GM21717 (cell line): ENCODE measurements around the gene CA10.
A peak's percentile ranks its signal among the peaks of the same experiment; 100 is the strongest.

Experiments used
- ATAC-seq: cut with Tn5 transposase; IDR thresholded peaks from one replicate; pipeline ENCODE4 v1.9.1; 2021; ENCODE audit warnings: mild to moderate bottlenecking, moderate library complexity; ENCODE audit not compliant: unreplicated experiment

CA10 gene

DNA sequence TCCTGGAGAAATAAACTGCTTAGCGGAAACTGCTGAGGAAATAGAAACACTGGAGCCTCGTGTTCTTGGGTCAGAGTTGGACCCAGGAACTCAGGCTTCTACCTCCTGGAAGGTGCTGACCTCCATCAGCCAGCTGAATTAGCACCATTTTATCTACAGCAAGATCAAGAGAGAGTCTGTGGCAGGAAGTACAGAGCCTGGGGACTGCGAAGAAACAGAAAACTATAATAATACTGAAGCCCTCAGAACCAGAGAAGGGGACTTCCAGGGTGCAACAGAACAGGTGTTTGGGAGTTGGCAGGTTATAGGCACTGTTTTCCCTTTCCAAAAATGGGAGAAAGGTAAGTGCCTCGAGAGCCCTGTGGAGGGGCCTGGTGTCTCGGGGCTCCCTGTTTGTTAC, 379.7 kb downstream of the CA10 start:
- ATAC-seq: no peak

DNA sequence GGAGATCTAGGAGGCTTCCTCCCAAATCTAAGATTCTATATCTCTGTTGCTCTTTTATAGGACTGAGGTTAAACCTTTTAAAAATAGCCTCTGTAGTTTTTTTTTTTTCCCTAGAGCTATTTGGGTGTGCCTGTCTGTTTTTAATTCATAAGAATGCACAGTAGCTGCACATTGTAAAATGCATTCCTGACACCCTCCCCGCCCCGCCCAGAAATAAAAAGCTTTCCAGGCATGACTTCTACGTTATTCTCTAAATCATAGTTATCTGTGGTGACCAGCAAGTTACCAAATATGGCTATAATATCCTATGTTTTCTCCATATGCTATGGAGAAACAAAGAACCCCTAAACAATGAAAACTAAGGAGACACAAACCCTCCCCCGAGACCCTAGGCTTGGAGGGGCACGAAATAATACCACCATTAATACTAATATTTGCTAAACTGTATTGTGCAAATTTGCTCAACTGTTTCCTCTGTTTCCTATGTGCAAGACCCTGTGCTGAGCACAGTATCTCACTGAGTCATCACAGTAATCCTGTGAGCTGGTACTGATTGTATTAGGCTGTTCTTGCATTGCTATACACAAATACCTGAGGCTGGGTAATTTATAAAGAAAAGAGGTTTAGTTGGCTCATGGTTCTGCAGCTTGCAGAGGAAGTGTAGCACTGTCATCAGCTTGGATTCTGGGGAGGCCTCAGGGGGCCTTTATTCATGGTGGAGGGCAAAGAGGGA, 388.3 kb downstream of the CA10 start:
- no peak for ATAC-seq

- ATAC-seq: no peak
Observed at GRCh38 chr17:51769231-51769630, 389.3 kb downstream of the CA10 start.

GRCh38 chr17:51768706-51769105, 389.8 kb downstream of the CA10 start:
- no peak for ATAC-seq

DNA sequence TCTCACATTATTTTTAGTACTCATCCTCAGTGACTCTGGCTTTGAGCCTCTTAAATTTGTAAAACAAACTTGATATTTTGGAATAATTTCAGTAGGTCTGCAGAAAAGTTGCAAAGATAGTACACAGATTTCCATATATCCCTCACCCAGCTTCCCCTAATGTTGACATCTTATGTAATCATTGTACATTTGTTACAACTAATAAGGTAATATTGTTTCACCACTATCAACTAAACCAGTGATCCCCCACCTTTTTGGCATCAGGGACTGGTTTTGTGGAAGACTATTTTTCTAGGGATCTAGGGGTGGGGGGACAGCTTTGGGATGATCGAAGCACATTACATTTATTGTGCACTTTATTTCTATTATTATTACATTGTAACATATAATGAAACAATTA, 391.2 kb downstream of the CA10 start:
- no peak for ATAC-seq

DNA sequence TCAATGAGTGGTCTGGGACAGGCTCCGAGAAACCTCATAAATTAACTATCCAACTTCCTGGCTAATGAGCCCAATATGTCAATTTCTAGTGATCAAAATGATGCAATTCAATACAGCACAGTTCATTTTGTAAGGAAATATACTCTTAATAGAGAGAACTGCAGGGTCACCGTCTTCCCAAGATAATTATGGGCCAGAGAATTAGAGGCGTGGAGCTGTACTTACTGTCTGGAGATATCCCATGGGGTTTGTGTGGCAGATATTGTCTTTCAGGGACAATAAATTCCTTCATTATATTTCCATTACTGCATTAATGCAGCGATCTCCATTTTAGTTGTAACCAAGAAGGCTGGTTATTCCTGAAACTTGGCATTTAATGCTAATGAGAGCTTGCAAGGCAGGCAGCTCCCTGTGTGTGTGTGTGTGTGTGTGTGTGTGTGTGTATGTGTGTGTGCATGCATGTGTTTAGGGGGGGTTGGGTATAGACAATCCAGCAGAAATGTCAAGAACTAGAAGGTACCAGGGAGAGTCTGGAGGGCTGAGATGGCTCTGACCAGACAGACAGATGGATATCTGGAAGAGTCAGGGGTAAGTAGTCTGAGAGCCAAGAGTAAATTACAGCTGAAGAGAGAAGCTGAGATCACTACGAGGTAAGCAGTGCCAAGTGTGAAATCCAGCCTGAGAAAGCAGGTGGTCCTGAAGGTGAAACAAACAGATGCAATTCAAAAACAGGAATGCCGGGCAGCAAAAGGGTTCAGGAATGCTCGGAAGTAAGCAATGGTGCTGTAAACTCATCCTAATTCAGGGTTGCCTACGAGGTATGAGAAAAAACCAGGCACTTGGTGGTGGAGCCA, 393.0 kb downstream of the CA10 start:
- ATAC-seq: no peak

- ATAC-seq: peak; percentile 98
Observed at GRCh38 chr17:51764387-51764971, 394.0 kb downstream of the CA10 start.

DNA sequence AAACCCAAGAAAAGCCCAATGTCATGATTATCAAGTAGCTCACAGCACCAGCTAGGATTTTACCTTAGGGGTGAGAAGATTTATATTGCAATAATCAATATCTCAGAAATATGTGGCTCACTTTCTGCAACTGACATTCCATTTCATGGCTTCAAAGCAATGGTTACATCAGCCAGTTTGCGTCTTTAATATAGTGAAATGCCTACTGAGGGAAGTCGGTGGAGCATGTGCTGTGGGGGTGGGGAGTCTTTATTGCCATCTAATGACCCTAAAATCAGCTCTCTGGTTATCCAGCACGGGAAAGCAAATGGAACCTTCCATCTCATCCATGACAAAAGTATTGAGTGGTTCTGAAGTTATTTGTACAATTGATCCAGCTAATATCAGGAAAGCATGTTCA, 395.5 kb downstream of the CA10 start:
- no peak for ATAC-seq

DNA sequence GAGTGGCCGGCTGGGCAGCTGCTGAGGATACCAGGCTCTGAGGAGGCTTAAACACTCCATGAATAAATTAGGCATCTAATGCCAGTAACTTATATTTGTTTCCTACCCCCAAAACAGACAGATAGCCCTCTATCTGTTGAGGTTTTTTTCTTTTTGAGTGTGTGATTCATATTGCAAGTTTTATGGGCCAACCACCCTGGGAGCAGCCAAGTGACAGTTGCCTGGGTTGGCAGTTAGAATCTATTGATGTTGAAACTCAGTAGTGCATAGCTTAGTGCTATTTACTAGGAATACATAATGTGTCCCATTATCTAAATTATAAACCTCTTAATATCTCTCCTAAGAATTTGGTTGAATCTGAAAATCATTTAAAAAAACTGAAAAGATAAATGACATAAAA, 397.4 kb downstream of the CA10 start:
- ATAC-seq: no peak

GRCh38 chr17:51759260-51759659, 399.3 kb downstream of the CA10 start:
- no peak for ATAC-seq

DNA sequence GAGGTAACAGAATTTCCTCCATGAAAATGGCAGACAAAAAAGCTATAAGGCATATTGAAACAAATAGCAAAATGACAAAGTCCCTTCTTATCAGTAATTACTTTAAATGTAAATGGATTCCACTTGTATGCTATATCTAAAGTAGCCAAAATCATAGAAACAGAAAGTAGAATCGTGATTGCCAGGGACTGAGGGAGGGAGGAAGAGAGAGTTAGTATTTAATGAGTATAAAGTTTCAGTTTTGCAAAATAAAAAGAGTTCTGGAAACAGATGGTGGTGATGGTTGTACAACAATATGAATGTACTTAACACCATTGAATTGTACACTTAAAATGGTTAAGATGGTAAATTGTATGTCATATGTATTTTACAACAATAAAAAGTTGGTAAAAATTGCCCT, 407.4 kb downstream of the CA10 start:
- ATAC-seq: no peak

DNA sequence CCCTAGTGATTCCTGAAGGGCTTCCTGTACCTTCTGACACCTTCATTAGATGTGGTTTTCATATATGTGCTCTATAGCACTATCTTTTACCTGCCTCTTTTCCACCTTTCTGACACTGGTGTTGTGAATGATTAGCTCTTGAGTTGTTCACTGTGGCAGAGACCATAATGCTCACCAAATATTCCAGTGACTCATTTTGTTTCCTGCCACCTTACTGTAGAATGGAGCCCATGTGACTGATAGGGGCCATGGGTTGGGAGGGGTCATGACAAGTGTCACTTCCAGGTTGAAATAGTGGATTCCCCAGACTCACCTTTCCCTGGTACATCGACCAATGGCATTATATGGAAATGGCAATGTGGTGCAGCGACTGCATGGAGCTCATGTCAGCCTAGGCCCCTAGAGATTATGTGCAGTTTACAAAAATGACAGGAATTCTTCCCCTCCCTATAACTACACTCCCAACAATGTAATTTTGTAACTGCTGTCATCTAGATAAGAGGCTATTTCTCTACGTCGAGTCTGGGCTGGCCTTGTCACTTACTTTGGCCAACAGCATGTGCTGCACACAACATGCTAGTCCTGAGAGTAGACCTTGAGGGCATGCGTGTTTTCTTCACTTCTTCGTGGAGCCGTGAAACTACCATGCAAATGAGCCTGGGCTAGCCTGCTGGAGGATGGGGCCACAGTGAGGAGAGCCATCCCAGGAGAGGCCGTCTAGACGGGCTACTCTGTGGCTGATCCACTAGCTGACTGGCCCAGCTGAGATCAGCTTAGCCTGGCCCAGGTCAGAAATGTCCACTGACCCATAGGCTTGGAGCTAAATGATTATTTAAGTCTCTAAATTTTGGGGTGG, 409.5 kb downstream of the CA10 start:
- ATAC-seq: no peak

- no peak for ATAC-seq
Observed at GRCh38 chr17:51746421-51746820, 412.1 kb downstream of the CA10 start.

DNA sequence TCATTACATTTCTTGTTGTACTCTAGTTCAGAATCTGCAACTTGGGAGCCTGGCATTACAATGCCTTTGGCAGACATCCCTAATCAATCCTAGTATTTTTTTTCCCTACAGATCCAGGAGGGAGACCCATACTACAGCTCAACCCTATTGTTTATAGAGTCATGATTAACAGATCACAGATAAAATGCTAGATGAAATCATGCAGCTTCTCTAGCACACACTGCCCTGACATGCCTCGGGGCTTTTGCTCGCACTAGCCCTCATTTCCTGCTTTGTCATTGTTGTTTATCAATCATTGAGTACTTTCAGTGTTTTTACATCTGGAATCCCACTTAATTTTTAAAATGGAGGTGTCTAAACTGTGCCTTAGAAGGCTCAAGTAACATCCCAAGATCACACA, 412.5 kb downstream of the CA10 start:
- no peak for ATAC-seq

- no peak for ATAC-seq
Observed at GRCh38 chr17:51743477-51743876, 415.0 kb downstream of the CA10 start.

GRCh38 chr17:51742571-51742970, 415.9 kb downstream of the CA10 start:
- ATAC-seq: no peak

DNA sequence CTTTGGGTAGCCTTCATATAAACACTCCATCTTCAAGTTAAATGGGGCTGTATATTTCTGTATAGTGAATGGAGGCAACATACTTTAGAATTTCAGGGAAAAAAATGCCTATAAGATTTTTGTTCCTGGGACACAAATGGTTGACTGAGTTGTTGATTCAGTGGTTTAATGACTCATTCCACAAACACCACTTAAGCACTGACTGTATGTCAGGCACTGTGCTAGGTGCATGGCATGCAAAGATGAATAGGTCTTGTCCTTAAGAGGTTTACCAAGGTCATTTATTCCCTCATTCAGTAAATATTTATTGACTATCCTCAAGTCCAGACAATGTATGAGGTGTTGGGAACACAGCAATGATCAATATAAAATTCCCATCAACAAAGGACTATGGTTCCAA, 417.1 kb downstream of the CA10 start:
- ATAC-seq: no peak

- no peak for ATAC-seq
Observed at GRCh38 chr17:51740531-51740930, 418.0 kb downstream of the CA10 start.

DNA sequence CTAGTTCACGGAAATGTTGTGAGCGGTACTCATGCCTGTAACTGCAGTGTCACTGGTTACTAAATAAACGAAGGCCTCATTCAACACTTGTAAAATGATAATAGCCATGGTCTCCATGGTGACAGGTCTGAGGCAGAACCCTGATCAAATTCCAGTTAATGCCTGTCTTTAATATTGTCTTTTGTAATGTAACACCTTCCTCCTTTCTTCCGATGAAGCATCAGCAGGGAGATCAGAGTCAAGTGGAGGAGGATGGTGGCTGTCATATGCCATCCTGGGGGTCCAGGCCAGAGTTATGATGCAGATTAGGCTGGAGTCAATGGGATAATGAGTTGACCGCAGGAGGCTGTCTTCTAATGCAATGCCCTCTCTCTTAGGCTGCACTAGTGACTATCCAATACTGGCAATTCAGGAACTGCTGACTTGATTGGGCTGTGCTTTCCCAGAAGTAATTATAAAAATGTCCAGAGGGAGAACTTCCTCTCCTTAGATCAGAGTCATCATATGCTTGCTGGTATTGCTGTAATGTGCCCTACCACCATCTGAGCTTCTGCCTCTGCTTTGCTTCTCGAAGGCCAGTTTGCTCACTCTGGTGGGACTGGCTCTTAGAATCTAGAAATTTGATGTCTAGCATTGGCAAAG, 419.1 kb downstream of the CA10 start:
- ATAC-seq: no peak

GRCh38 chr17:51736356-51736755, 422.2 kb downstream of the CA10 start:
- ATAC-seq: no peak

- no peak for ATAC-seq
Observed at GRCh38 chr17:51734976-51735375, 423.5 kb downstream of the CA10 start.
